ENCODE results near the gene ALG8. TPM values are rescaled to one million over a fixed set of nuclear protein-coding genes. Genes with fewer than 3 reads are reported as not detected.
A peak's percentile ranks its signal among the peaks of the same experiment; 100 is the strongest.

ALG8 gene
- total and polyA plus RNA-seq, 12 donors, result 9.6 to 69.1 (median 16.8) TPM

DNA sequence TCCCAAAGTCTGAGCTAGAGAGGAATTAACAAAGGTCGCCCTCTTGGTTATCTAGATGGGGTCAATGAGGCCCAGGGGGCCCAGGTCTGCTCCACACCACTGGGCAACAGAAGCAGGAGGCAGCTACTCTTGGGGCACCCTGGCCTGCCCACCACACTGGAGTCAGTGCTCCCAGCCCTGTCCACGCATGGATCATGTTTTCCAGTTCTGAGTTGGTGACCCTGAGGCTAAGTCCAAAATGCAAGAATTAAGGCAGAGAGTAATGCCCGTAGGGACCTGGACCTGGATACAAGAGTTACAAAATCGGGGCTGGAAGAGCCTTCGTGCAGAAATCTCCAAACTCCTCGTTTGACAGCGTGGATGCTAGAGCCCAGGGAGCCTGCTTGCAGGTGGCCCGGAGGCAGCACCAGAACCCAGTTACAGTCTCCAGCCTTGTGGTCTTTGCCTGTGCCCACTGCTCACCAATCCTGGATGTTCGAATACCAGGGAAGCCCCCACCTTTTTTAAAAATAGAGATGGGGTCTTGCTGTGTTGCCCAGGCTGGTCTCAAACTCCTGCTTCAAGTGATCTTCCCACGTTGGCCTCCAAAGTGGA, 81.9 kb downstream of the ALG8 start:
- ATAC-seq, result no peak
- TF ChIP-seq, protein P1, sequence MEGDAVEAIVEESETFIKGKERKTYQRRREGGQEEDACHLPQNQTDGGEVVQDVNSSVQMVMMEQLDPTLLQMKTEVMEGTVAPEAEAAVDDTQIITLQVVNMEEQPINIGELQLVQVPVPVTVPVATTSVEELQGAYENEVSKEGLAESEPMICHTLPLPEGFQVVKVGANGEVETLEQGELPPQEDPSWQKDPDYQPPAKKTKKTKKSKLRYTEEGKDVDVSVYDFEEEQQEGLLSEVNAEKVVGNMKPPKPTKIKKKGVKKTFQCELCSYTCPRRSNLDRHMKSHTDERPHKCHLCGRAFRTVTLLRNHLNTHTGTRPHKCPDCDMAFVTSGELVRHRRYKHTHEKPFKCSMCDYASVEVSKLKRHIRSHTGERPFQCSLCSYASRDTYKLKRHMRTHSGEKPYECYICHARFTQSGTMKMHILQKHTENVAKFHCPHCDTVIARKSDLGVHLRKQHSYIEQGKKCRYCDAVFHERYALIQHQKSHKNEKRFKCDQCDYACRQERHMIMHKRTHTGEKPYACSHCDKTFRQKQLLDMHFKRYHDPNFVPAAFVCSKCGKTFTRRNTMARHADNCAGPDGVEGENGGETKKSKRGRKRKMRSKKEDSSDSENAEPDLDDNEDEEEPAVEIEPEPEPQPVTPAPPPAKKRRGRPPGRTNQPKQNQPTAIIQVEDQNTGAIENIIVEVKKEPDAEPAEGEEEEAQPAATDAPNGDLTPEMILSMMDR (IDR thresholded peaks at IDR 0.05), result no peak
- intact Hi-C loops (cut with DNase I), result no loop called here
- no peak overlapping the region for H3K27ac ChIP-seq
- H3K4me3 ChIP-seq, result no peak overlapping the region
- H3K4me1 ChIP-seq, result peaks cover 0 to 16% (median 3%) of the 10 kb centered on the region in 9 donors
- no peaks in the 10 kb centered on the region for H3K27me3 ChIP-seq
- no peaks in the 10 kb centered on the region for H3K36me3 ChIP-seq
- 82 to 84% methylated on average over 10 of the region's 10 CpGs for WGBS, 2 donors
- no peaks in the 10 kb centered on the region for H3K9me3 ChIP-seq
- no peak for DNase-seq

DNA sequence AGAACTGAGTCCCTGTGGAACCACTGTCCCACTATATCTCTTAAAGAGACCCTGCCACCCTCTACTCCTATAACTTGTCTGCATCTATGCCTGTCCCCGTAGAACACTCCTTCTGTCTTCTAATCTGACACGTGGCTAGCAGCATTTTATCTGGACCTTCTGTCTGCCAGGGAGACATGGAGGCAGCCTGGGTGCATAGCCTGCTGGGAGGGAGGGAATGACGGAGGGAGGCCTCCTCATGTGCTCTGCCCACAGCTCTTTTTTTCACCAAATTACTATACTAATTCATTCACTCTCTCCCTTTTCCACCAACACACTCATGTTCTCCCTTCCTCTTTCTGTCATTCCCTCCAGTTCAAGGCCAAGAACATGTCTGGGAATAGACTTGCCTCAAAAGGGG, 83.3 kb downstream of the ALG8 start:
- Histone ChIP-seq H3K36me3 (no peaks in the 10 kb centered on the region), H3K4me1 (peaks cover 0 to 7% (median 0%) of the 10 kb centered on the region in 9 donors), H3K9me3 (no peaks in the 10 kb centered on the region), H3K27me3 (no peaks in the 10 kb centered on the region), H3K27ac (no peak overlapping the region), H3K4me3 (no peak overlapping the region)
- TF ChIP-seq, protein P1 (IDR thresholded peaks at IDR 0.05), result no peak
- intact Hi-C loops (cut with DNase I), result no loop called here
- DNase-seq (no peak), ATAC-seq (no peak)
- WGBS, 2 donors, result 27 to 40% methylated on average over 3 of the region's 3 CpGs

DNA sequence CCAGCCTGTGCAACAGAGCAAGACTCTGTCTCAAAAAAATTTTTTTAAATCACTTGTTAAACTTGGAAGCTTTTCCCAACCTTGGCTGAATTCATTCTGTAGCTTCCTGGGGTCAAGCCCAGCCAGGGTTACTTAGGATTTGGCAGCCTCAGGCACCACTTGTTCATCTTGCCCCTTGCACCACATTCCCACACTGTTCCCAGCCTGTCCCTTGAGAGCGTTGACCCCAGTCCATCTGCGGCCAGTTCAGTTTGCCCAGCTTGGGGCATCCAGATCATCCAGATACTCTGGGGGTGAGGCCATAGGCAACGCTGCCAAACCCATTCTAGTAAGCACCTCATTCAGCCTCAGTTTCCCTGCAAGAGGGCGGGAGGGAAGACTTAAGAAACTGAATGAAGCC, 84.5 kb downstream of the ALG8 start:
- intact Hi-C loops (cut with DNase I), result no loop called here
- Histone ChIP-seq H3K27me3 (no peaks in the 10 kb centered on the region), H3K36me3 (no peaks in the 10 kb centered on the region), H3K27ac (no peak overlapping the region), H3K9me3 (no peaks in the 10 kb centered on the region), H3K4me3 (no peak overlapping the region), H3K4me1 (peaks cover 0 to 11% (median 0%) of the 10 kb centered on the region in 9 donors)
- TF ChIP-seq, protein P1 (IDR thresholded peaks at IDR 0.05), result no peak
- 93 to 95% methylated on average over 4 of the region's 4 CpGs for WGBS, 2 donors
- ATAC-seq (peak in 1 of 8 donors; percentile 41), DNase-seq (no peak)

DNA sequence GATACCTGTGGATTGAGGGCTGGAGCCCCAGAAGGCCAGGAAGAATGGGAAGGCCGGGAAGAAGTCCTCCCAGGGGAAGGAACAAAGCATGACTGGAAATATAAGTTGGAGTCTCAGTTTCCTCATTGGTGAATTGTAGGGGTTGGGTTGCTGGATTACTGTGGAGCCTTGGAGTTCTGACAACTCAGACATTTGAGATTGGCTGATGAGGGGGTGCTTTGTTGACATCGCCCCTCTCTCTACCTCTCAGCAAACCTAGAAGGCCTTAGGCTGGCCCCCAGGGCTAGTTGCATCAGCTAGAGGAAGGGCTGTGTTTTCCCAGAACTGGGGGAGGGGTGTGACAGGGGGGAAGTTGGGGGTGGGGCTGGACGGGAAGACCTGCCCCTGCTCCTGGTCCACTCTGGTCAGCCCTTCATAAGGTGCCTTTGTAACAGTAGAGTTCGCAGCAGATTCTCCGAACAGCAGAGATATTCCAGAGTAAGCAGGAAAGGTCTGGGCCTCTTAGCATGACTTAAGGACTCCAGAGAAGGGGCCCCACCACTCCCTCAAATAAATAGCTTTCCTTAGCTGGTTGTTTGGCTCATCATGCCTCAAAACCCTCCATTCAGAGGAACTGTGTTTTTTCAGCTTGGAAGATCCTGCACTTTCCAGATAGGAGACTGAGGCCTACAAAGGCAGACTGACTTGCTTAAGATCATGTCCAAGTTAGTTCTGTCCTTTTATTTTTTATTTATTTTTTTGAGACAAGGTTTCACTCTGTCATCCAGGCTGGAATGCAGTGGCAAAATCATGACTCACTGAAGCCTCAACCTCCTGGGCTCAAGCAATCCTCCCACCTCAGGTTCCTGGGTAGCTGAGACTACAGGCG, 88.2 kb downstream of the ALG8 start:
- DNase-seq (no peak), ATAC-seq (no peak)
- H3K27ac ChIP-seq, result no peak overlapping the region
- no peak overlapping the region for H3K4me3 ChIP-seq
- H3K27me3 ChIP-seq, result no peaks in the 10 kb centered on the region
- H3K36me3 ChIP-seq, result no peaks in the 10 kb centered on the region
- WGBS, 2 donors, result 76 to 83% methylated on average over 6 of the region's 6 CpGs
- intact Hi-C loops (cut with DNase I), result no loop called here
- no peaks in the 10 kb centered on the region for H3K9me3 ChIP-seq
- peaks cover 0 to 15% (median 3%) of the 10 kb centered on the region in 9 donors for H3K4me1 ChIP-seq
- TF ChIP-seq, protein P1 (IDR thresholded peaks at IDR 0.05), result no peak

Other genes with a start within 250 kb of the ALG8 start
- 10 to 100 TPM; 12.2 to 20.2 (median 16.8) TPM for gene INTS4, start 145.0 kb downstream of the ALG8 start, total RNA-seq
- gene INTS4, start 145.0 kb downstream of the ALG8 start, polyA plus RNA-seq, result 10 to 100 TPM; 12.8 to 14.9 TPM
- under 1 TPM in 9 of 10 donors, not detected in 1; 0.17 to 0.53 (median 0.21) TPM for gene KCTD14, start 116.3 kb downstream of the ALG8 start, total RNA-seq
- under 1 TPM; 0.15 to 0.49 TPM for gene KCTD14, start 116.3 kb downstream of the ALG8 start, polyA plus RNA-seq
- gene THRSP, start 75.8 kb downstream of the ALG8 start, total RNA-seq, result 1 to 10 TPM in 6 of 10 donors, under 1 TPM in 1, not detected in 3; 0.21 to 7.7 (median 3.5) TPM
- gene THRSP, start 75.8 kb downstream of the ALG8 start, polyA plus RNA-seq, result 10 to 100 TPM; 13.6 to 25.4 TPM
- 100 to 1,000 TPM; 242 to 400 (median 275) TPM for gene NDUFC2, start 59.8 kb downstream of the ALG8 start, total RNA-seq
- gene NDUFC2, start 59.8 kb downstream of the ALG8 start, polyA plus RNA-seq, result 100 to 1,000 TPM in 1 of 2 donors, 10 to 100 TPM in 1; 69.7 to 294 TPM
- gene KCTD21, start 49.0 kb upstream of the ALG8 start, total RNA-seq, result 1 to 10 TPM; 4.2 to 9.9 (median 6.7) TPM
- gene KCTD21, start 49.0 kb upstream of the ALG8 start, polyA plus RNA-seq, result 1 to 10 TPM; 4.5 to 5.0 TPM
- 1 to 10 TPM; 3.6 to 6.6 (median 5.2) TPM for gene USP35, start 49.3 kb upstream of the ALG8 start, total RNA-seq
- 1 to 10 TPM; 4.1 to 7.3 TPM for gene USP35, start 49.3 kb upstream of the ALG8 start, polyA plus RNA-seq